NB4 (cell line): ENCODE results near the gene TEX51.

Source experiments
- CTCF ChIP-seq: IDR thresholded peaks from one replicate; pipeline ENCODE4 v1.5.1; 2012; ENCODE audit warnings: low read depth, low read length
- MAX ChIP-seq: IDR thresholded peaks from 2 replicates; pipeline ENCODE4 v1.6.1; 2011; ENCODE audit warnings: low read depth, low read length
- MYC ChIP-seq: IDR thresholded peaks from 2 replicates; pipeline ENCODE4 v1.6.1; 2011; ENCODE audit warnings: low read depth, low read length
- POLR2A ChIP-seq: IDR thresholded peaks from 2 replicates; pipeline ENCODE4 v1.6.1; 2011; ENCODE audit warnings: mild to moderate bottlenecking; ENCODE audit not compliant: insufficient read length; ENCODE audit errors: extremely low read depth

DNA sequence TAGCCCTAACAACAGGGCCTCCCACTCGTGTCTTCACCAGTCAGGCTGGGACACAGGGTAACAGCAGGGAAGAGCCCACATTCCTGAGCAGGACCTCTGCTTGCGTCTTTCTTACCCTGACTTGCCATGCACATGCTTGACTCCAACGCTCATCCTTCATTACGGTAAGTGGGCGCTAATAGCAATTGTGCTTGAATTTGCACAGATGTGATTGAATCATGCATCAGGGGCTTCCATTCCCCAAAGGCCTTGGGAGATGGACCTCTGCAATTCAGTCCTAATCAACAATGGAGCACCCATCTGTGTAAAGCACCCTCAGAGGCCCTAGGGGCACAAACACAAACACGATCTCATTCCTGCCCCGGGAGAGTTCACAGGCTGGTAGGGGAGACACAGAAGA lies 13.5 kb downstream of the TEX51 start:
- no peak for TF ChIP-seq CTCF
- no peak for TF ChIP-seq POLR2A
- TF ChIP-seq MAX = no peak
- no peak for TF ChIP-seq MYC
